ENCODE measurements around the gene CLCN5.
A peak's percentile ranks its signal among the peaks of the same experiment; 100 is the strongest.

The CLCN5 gene

GRCh38 chrX:49922291-49923241 is at the start of gene CLCN5:
Gene CLCN5 (plus strand): TSS chrX:49922596. CDS start chrX:49925299, 2,703 bp downstream.
- DNase-seq, result peak; percentile 63

- DNase-seq, result peak; percentile 47
Measured at GRCh38 chrX:49876750-49877149, 45.6 kb upstream of the CLCN5 start.

- DNase-seq, result no peak
Measured at GRCh38 chrX:49877397-49878101, 44.8 kb upstream of the CLCN5 start.

- DNase-seq, result no peak
Measured at GRCh38 chrX:49878128-49878833, 44.1 kb upstream of the CLCN5 start.

- DNase-seq, result peak; percentile 67
Measured at GRCh38 chrX:49878834-49879655, 43.4 kb upstream of the CLCN5 start, which contains the start of gene USP27X. Gene USP27X (plus strand): TSS chrX:49879484. CDS start chrX:49880308, 824 bp downstream.

GRCh38 chrX:49879656-49880277 is 42.6 kb upstream of the CLCN5 start:
- DNase-seq, result no peak

- no peak for DNase-seq
Measured at GRCh38 chrX:49880668-49881067, 41.7 kb upstream of the CLCN5 start.

- DNase-seq, result peak; percentile 19
Measured at GRCh38 chrX:49884290-49884862, 38.0 kb upstream of the CLCN5 start.

- no peak for DNase-seq
Measured at GRCh38 chrX:49892542-49892941, 29.9 kb upstream of the CLCN5 start.

GRCh38 chrX:49896951-49897350 is 25.4 kb upstream of the CLCN5 start:
- no peak for DNase-seq

- no peak for DNase-seq
Measured at GRCh38 chrX:49901048-49901447, 21.3 kb upstream of the CLCN5 start.

- peak; percentile 72 for DNase-seq
Measured at GRCh38 chrX:49910344-49910743, 12.1 kb upstream of the CLCN5 start.

- no peak for DNase-seq
Measured at GRCh38 chrX:49912086-49912485, 10.3 kb upstream of the CLCN5 start.

- no peak for DNase-seq
Measured at GRCh38 chrX:49912861-49913260, 9.5 kb upstream of the CLCN5 start.

GRCh38 chrX:49915361-49916222 is 6.8 kb upstream of the CLCN5 start:
- DNase-seq, result no peak

GRCh38 chrX:49919617-49920016 is 2.8 kb upstream of the CLCN5 start:
- DNase-seq, result no peak

- no peak for DNase-seq
Measured at GRCh38 chrX:49921109-49921508, 1.3 kb upstream of the CLCN5 start.

- no peak for DNase-seq
Measured at GRCh38 chrX:49925176-49925575, 2.8 kb downstream of the CLCN5 start.

- DNase-seq, result no peak
Measured at GRCh38 chrX:49930039-49930438, 7.6 kb downstream of the CLCN5 start.

GRCh38 chrX:49932791-49933190 is 10.4 kb downstream of the CLCN5 start:
- no peak for DNase-seq
